ENCODE results near the gene KIF3A. TPM values are rescaled to one million over a fixed set of nuclear protein-coding genes. Genes with fewer than 3 reads are reported as not detected.

Gene KIF3A
- polyA plus RNA-seq, 1 donor from 2014 or later, result 94.4 TPM

GRCh38 chr5:132658381-132659302 lies 78.7 kb downstream of the KIF3A start:
- Histone ChIP-seq H3K4me3 (ENCODE audit: low read length) (no peak overlapping the region), H3F3A (ENCODE audit: insufficient read depth, low read length, poor library complexity, severe bottlenecking) (no peaks in the 10 kb centered on the region), H3K36me3 (ENCODE audit: insufficient read depth, low read length) (no peaks in the 10 kb centered on the region), H3K9me3 (ENCODE audit: low read length) (no peaks in the 10 kb centered on the region), H2AFZ (ENCODE audit: low read depth, low read length) (no peak overlapping the region), H3K4me2 (ENCODE audit: low read length) (no peak overlapping the region), H3K9me2 (ENCODE audit: insufficient read depth, low read length) (no peaks in the 10 kb centered on the region), H3K27ac (ENCODE audit: low read length) (no peak overlapping the region), H4K20me1 (ENCODE audit: insufficient read depth) (no peaks in the 10 kb centered on the region), H3K79me2 (replicated peaks; ENCODE audit: insufficient read depth, low read length) (no peaks in the 10 kb centered on the region), H3K27me3 (ENCODE audit: insufficient read depth, low read depth, low read length) (peaks cover 23% of the 10 kb centered on the region), H3K9ac (ENCODE audit: low read length) (no peak overlapping the region)
- TF ChIP-seq SMC3 (conservative IDR thresholded peaks at IDR 0.05; ENCODE audit: poor library complexity) (no peak), EZH2 (IDR thresholded peaks at IDR 0.05; ENCODE audit: borderline replicate concordance, insufficient read depth, low read length, poor library complexity, severe bottlenecking) (no peak), RAD21 (conservative IDR thresholded peaks at IDR 0.05) (no peak)

- Histone ChIP-seq H2AFZ (ENCODE audit: low read depth, low read length) (no peak within 1 kb of the TSS), H3K4me3 (ENCODE audit: low read length) (no peak within 1 kb of the TSS), H3K36me3 (ENCODE audit: insufficient read depth, low read length) (no peaks in the 10 kb centered on the region)
Observed at GRCh38 chr5:132657676-132658380, 79.5 kb downstream of the KIF3A start, which contains the start of gene IL13. Gene IL13 (plus strand): TSS chr5:132658173. CDS start chr5:132658187, 14 bp downstream.

More at GRCh38 chr5:132657676-132658380, 79.5 kb downstream of the KIF3A start, which contains the start of gene IL13:
- no peak within 1 kb of the TSS for H3K9ac ChIP-seq (ENCODE audit: low read length)
- H4K20me1 ChIP-seq (ENCODE audit: insufficient read depth), result no peaks in the 10 kb centered on the region
- H3K9me3 ChIP-seq (ENCODE audit: low read length), result no peaks in the 10 kb centered on the region
- H3K79me2 ChIP-seq (replicated peaks; ENCODE audit: insufficient read depth, low read length), result no peaks in the 10 kb centered on the region
- H3F3A ChIP-seq (ENCODE audit: insufficient read depth, low read length, poor library complexity, severe bottlenecking), result no peaks in the 10 kb centered on the region
- TF ChIP-seq TAF1 (IDR thresholded peaks at IDR 0.05; ENCODE audit: low read depth) (no peak), REST (IDR thresholded peaks at IDR 0.05; ENCODE audit: borderline replicate concordance) (no peak), RAD21 (conservative IDR thresholded peaks at IDR 0.05) (no peak), SMC3 (conservative IDR thresholded peaks at IDR 0.05; ENCODE audit: poor library complexity) (no peak), POLR2AphosphoS5 (IDR thresholded peaks at IDR 0.05) (no peak), CTCF (IDR thresholded peaks at IDR 0.05; ENCODE audit: poor library complexity, severe bottlenecking) (no peak), EZH2 (IDR thresholded peaks at IDR 0.05; ENCODE audit: borderline replicate concordance, insufficient read depth, low read length, poor library complexity, severe bottlenecking) (no peak), EP300 (conservative IDR thresholded peaks at IDR 0.05; ENCODE audit: poor library complexity, severe bottlenecking) (no peak), MXI1 (conservative IDR thresholded peaks at IDR 0.05; ENCODE audit: poor library complexity, severe bottlenecking) (no peak)
- H3K4me2 ChIP-seq (ENCODE audit: low read length), result no peak within 1 kb of the TSS
- H3K9me2 ChIP-seq (ENCODE audit: insufficient read depth, low read length), result no peaks in the 10 kb centered on the region
- H3K27me3 ChIP-seq (ENCODE audit: insufficient read depth, low read depth, low read length), result peaks cover 23% of the 10 kb centered on the region
- H3K27ac ChIP-seq (ENCODE audit: low read length), result no peak within 1 kb of the TSS

Data from neural cell (in vitro differentiated cells).